Mucosa of descending colon (tissue), 3 donors: ENCODE results near the gene FIS1. TPM values are rescaled to one million over a fixed set of nuclear protein-coding genes. Genes with fewer than 3 reads are reported as not detected.

Experiments
- ATAC-seq: fragments of 200-7000 bp; cut with Tn5 transposase; one replicate; pipeline ENCODE4 v1.9.1; 2020; ENCODE audit warnings: mild to moderate bottlenecking, moderate library complexity
- DNase-seq, 3 donors: peaks; one replicate each; pipeline ENCODE4 v3.0.0-alpha.2; 2020
- H3K36me3 ChIP-seq: fragments of 200-600 bp; one replicate; pipeline ENCODE4 v1.8.0; 2021; ENCODE audit warnings: low read depth, mild to moderate bottlenecking
- H3K4me1 ChIP-seq: fragments of 200-600 bp; one replicate; pipeline ENCODE4 v1.8.0; 2021; ENCODE audit warnings: low read depth, mild to moderate bottlenecking
- H3K4me3 ChIP-seq: fragments of 200-600 bp; one replicate; pipeline ENCODE4 v1.8.0; 2021; ENCODE audit warnings: mild to moderate bottlenecking
- H3K9me3 ChIP-seq: fragments of 200-600 bp; one replicate; pipeline ENCODE4 v1.8.0; 2021; ENCODE audit warnings: mild to moderate bottlenecking
- intact Hi-C, 2 donors: fragments of 100-400 bp; cut with DNase I in 1 of 2; cut with micrococcal nuclease in 1 of 2; formaldehyde crosslinking; loops; one replicate each; pipeline versions ENCODE4 v1.11.0 to v1.11.1; 2022; cut with DNase I, micrococcal nuclease
- total RNA-seq, 3 donors: library from RNA; stranded (reverse); fragmentation: NEBNext Ultra II Directional in 2 of 3; extraction: Animal tissue kit (Norgen Biotek cat#: 25700) in 2 of 3; gene quantifications; one replicate each; pipeline versions ENCODE4 v1.2.1 to v1.2.4, GENCODE V29; 2021 to 2023
- TF ChIP-seq, protein P1 (sequence below): fragments of 200-600 bp; IDR thresholded peaks from one replicate; pipeline ENCODE4 v1.8.0; 2022; ENCODE audit warnings: antibody characterized with exemption, mild to moderate bottlenecking
- donor health status: DM: no; HTN: no; CAD: no; lungs with moderate emphysema.
- donor health status: DM: no; HTN: no; CAD: no.
- donor health status: DM: no; HTN: yes; CAD: no.

FIS1 gene
- total RNA-seq, 3 donors from 2014 or later = 131 to 168 (median 134) TPM

DNA sequence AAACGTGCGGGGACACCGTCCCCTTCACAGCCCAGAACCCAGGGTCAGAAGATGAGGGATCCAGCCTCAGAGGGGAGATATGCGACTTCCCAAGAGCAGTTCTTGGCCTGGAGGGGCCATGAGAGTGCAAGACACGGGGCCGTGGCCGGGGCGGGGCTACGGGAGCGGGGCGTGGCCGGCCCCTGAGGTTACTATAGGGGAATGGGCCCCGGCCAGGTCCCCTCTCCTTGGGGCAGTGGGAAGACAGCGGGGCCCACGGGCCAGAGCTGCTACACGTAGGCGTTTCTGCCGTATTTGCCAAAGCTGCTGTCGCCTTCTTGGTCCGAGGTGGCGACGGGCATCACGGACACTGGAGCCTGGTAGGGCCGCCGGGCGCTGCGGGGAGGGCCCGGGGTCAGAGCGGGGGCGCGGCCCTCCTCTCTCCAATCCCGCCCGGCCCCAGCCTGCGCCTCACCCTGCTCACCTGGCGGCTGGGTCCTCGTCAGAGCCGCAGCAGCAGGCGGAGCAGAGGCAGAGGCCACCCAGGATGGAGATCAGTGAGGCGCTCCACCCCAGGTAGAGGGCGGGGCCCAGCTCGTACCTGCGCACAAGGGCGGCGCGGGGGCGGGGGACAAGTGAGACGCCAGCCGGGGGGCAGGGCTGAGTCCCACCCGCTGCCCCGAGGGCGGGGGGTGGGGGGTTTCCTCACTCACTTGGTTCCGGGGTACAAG, 12.6 kb downstream of the FIS1 start:
- TF ChIP-seq, protein P1, sequence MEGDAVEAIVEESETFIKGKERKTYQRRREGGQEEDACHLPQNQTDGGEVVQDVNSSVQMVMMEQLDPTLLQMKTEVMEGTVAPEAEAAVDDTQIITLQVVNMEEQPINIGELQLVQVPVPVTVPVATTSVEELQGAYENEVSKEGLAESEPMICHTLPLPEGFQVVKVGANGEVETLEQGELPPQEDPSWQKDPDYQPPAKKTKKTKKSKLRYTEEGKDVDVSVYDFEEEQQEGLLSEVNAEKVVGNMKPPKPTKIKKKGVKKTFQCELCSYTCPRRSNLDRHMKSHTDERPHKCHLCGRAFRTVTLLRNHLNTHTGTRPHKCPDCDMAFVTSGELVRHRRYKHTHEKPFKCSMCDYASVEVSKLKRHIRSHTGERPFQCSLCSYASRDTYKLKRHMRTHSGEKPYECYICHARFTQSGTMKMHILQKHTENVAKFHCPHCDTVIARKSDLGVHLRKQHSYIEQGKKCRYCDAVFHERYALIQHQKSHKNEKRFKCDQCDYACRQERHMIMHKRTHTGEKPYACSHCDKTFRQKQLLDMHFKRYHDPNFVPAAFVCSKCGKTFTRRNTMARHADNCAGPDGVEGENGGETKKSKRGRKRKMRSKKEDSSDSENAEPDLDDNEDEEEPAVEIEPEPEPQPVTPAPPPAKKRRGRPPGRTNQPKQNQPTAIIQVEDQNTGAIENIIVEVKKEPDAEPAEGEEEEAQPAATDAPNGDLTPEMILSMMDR = no peak
- H3K36me3 ChIP-seq = no peaks in the 10 kb centered on the region
- DNase-seq (peak; percentile 91 to 93 (median 91)), ATAC-seq (peak; percentile 86)
- no peaks in the 10 kb centered on the region for H3K9me3 ChIP-seq
- H3K4me3 ChIP-seq = no peak overlapping the region
- peaks cover 21% of the 10 kb centered on the region for H3K4me1 ChIP-seq
- intact Hi-C loops = no loop called here

DNA sequence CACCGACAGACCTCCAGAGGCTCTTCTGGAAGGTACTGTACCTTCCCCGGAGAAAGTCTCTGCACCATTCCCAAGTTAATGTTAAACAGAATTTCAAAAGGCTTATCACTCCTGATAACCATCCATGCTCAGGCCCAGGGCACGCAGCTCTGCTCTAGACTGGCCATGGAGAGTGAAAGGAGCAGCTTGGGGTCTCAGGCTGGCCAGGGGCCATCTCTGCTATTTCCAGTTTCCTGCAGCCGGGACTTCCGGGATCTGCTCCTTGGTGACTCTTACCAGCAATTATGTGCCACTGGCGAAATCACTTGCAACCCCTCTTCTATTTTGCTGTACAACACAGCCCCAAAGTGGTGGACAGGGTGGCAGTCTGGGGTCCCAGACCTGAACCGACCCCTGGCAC, 13.2 kb downstream of the FIS1 start:
- peak; percentile 14 for ATAC-seq
- Histone ChIP-seq H3K4me1 (peaks cover 18% of the 10 kb centered on the region), H3K9me3 (no peaks in the 10 kb centered on the region), H3K4me3 (no peak overlapping the region), H3K36me3 (no peaks in the 10 kb centered on the region)
- intact Hi-C loops = no loop called here
- DNase-seq = peak in 2 of 3 donors; percentile 45 to 57
- TF ChIP-seq, protein P1 = no peak

- Histone ChIP-seq H3K4me1 (peaks cover 4% of the 10 kb centered on the region), H3K36me3 (no peaks in the 10 kb centered on the region), H3K9me3 (no peaks in the 10 kb centered on the region), H3K4me3 (no peak overlapping the region)
- DNase-seq = no peak
- TF ChIP-seq, protein P1 = no peak
- ATAC-seq = no peak
- intact Hi-C loops = no loop called here
Measured at GRCh38 chr7:101226721-101227120, 18.2 kb downstream of the FIS1 start.

DNA sequence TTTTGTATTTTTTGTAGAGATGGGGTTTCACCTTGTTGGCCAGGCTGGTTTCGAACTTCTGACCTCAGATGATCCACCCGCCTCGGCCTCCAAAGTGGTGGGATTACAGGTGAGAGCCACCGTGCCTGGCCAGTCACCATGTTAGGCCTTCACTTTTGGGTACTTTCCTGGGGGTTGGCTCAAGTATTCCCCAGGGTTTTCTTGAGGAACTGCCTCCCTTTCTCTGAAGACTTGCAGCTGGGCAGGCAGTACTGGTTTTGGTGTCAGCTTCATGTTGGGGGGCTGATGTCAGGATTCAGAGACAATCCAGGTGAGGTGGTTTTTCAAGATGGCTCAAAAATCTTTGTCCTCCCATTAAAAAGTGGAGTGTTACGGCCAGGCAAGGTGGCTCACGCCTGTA, 19.2 kb downstream of the FIS1 start:
- H3K9me3 ChIP-seq = no peaks in the 10 kb centered on the region
- DNase-seq = no peak
- ATAC-seq = no peak
- TF ChIP-seq, protein P1 = no peak
- intact Hi-C loops = no loop called here
- no peaks in the 10 kb centered on the region for H3K4me1 ChIP-seq
- H3K36me3 ChIP-seq = no peaks in the 10 kb centered on the region
- no peak overlapping the region for H3K4me3 ChIP-seq

DNA sequence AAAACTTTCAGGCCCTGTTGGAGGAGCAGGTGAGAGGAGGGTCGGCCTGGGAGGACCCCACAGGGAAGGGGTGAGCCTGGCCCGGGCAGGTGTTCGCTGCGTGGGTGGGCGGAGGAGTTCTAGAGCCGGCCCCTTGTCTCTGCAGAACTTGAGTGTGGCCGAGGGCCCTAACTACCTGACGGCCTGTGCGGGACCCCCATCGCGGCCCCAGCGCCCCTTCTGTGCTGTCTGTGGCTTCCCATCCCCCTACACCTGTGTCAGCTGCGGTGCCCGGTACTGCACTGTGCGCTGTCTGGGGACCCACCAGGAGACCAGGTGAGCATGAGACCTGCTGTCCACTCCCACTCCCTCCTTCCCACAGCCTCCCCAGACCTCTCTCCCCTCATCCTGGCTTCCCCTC, 21.4 kb downstream of the FIS1 start:
- TF ChIP-seq, protein P1 = no peak
- no peak overlapping the region for H3K4me3 ChIP-seq
- intact Hi-C loops = no loop called here
- peaks cover 18% of the 10 kb centered on the region for H3K4me1 ChIP-seq
- H3K9me3 ChIP-seq = no peaks in the 10 kb centered on the region
- DNase-seq (no peak), ATAC-seq (no peak)
- H3K36me3 ChIP-seq = no peaks in the 10 kb centered on the region
